K562 (cell line): ENCODE results near the gene MYG1. TPM values are rescaled to one million over a fixed set of nuclear protein-coding genes. Genes with fewer than 3 reads are reported as not detected.

ENCODE experiments used
- ARNT ChIP-seq, 2 experiments: fragments of 450-650 bp; IDR thresholded peaks; 2 replicates each; pipeline ENCODE4 v1.6.1; 2016; ENCODE audit warnings: mild to moderate bottlenecking in 1 of 2
- CBX2 ChIP-seq: fragments of 200-600 bp; sonication (generic); IDR thresholded peaks from one replicate; pipeline ENCODE4 v1.6.1; 2012; ENCODE audit warnings: mild to moderate bottlenecking, low read length, inconsistent platforms; ENCODE audit not compliant: insufficient read depth, poor library complexity, severe bottlenecking
- EP300 ChIP-seq: IDR thresholded peaks from 2 replicates; pipeline ENCODE4 v1.6.1; 2012; ENCODE audit warnings: low read length, improper control_type of control experiment
- GABPB1 ChIP-seq: sonication (generic); formaldehyde crosslinking; IDR thresholded peaks from 2 replicates; pipeline ENCODE4 v1.8.0; 2022; ENCODE audit warnings: mild to moderate bottlenecking, missing genetic modification reagents
- GATA2 ChIP-seq: sonication (generic); formaldehyde crosslinking; IDR thresholded peaks from 2 replicates; pipeline ENCODE4 v1.4.0; 2020; ENCODE audit warnings: mild to moderate bottlenecking, missing genetic modification reagents
- MAX ChIP-seq: sonication (generic); formaldehyde crosslinking; IDR thresholded peaks from 2 replicates; pipeline ENCODE4 v1.9.0; 2022; ENCODE audit warnings: mild to moderate bottlenecking, missing genetic modification reagents
- MAZ ChIP-seq, 2 experiments: fragments of 450-650 bp in 1 of 2; sonication (generic) in 1 of 2; formaldehyde crosslinking; IDR thresholded peaks in 1 of 2; conservative IDR thresholded peaks in 1 of 2; 2 replicates each; pipeline versions ENCODE4 v1.4.0 to v1.5.0; 2020; ENCODE audit warnings: mild to moderate bottlenecking in 1 of 2, missing genetic modification reagents in 1 of 2
- MBD2 ChIP-seq: sonication (generic); IDR thresholded peaks from 2 replicates; pipeline ENCODE4 v1.6.1; 2016; ENCODE audit warnings: low read depth, borderline replicate concordance
- PHF20 ChIP-seq: fragments of 450-650 bp; IDR thresholded peaks from 2 replicates; pipeline ENCODE4 v1.6.1; 2018; ENCODE audit not compliant: partially characterized antibody
- POLR2A ChIP-seq: fragments of 450-650 bp; conservative IDR thresholded peaks from 2 replicates; pipeline ENCODE4 v1.6.1; 2016
- RAD21 ChIP-seq, 2 experiments: fragments of 250-450 bp in 1 of 2; fragments of 450-650 bp in 1 of 2; sonication (Bioruptor Pico) in 1 of 2; formaldehyde crosslinking in 1 of 2; IDR thresholded peaks in 1 of 2; conservative IDR thresholded peaks in 1 of 2; 2 replicates each; pipeline versions ENCODE4 v1.4.0 to v1.8.0; 2020 to 2022; ENCODE audit warnings: mild to moderate bottlenecking in 2 of 2, moderate library complexity in 1 of 2
- RBBP5 ChIP-seq: fragments of 200-600 bp; sonication (generic); IDR thresholded peaks from 2 replicates; pipeline ENCODE4 v1.6.1; 2012; ENCODE audit warnings: borderline replicate concordance, mild to moderate bottlenecking, low read length, control low read depth, inconsistent platforms; ENCODE audit not compliant: insufficient read depth, poor library complexity, severe bottlenecking
- SAP30 ChIP-seq: fragments of 200-600 bp; sonication (generic); IDR thresholded peaks from 2 replicates; pipeline ENCODE4 v1.6.1; 2012; ENCODE audit warnings: borderline replicate concordance, low read depth, mild to moderate bottlenecking, moderate library complexity, low read length, control low read depth, inconsistent platforms; ENCODE audit not compliant: insufficient read depth, poor library complexity, severe bottlenecking
- SMAD4 ChIP-seq: fragments of 250-450 bp; sonication (Bioruptor Pico); conservative IDR thresholded peaks from 2 replicates; pipeline ENCODE4 v1.8.0; 2021; ENCODE audit warnings: inconsistent platforms, mild to moderate bottlenecking, moderate library complexity
- ZNF3 ChIP-seq: fragments of 250-450 bp; sonication (Bioruptor Pico); IDR thresholded peaks from 2 replicates; pipeline ENCODE4 v1.5.0; 2021; ENCODE audit warnings: mild to moderate bottlenecking, moderate library complexity
- polyA plus RNA-seq, 8 experiments: library from polyadenylated mRNA; depleted of rRNA in 4 of 8; stranded (reverse) in 5 of 8; unstranded in 3 of 8; fragments of >200 nt; fragmentation: Nextera tagmentation in 2 of 8; fragmentation: Illumina TruSeq in 1 of 8; extraction: Ambion mirVana in 2 of 8; extraction: Trizol in 1 of 8; gene quantifications; 2 replicates each; pipeline versions ENCODE4 v1.2.1 to v1.2.3, GENCODE V29; 2011 to 2014; ENCODE audit warnings: inconsistent platforms in 1 of 8, missing spikeins in 1 of 8
- total RNA-seq, 7 experiments: library from RNA; depleted of rRNA in 6 of 7; stranded (reverse); fragments of >200 nt in 6 of 7; fragmentation: Illumina TruSeq in 2 of 7; extraction: Trizol in 2 of 7; gene quantifications; 2 replicates each; pipeline versions ENCODE4 v1.2.1 to v1.2.3, GENCODE V29; 2011 to 2021; ENCODE audit warnings: low replicate concordance in 1 of 7
- TF ChIP-seq, protein P1 (sequence below): fragments of 450-650 bp; IDR thresholded peaks from 2 replicates; pipeline ENCODE4 v1.6.1; 2017; ENCODE audit warnings: antibody characterized with exemption, mild to moderate bottlenecking
- TF ChIP-seq, protein P2 (sequence below): fragments of 450-650 bp; formaldehyde crosslinking; IDR thresholded peaks from 2 replicates; pipeline ENCODE4 v1.4.0; 2020; ENCODE audit warnings: mild to moderate bottlenecking, mixed read lengths

Gene MYG1
- total and polyA plus RNA-seq, 9 of the 15 experiments (the other 6 are each of a cell fraction or from before 2014, with no cell fraction given) = 0.45 to 5.6 (median 2.1) TPM

DNA sequence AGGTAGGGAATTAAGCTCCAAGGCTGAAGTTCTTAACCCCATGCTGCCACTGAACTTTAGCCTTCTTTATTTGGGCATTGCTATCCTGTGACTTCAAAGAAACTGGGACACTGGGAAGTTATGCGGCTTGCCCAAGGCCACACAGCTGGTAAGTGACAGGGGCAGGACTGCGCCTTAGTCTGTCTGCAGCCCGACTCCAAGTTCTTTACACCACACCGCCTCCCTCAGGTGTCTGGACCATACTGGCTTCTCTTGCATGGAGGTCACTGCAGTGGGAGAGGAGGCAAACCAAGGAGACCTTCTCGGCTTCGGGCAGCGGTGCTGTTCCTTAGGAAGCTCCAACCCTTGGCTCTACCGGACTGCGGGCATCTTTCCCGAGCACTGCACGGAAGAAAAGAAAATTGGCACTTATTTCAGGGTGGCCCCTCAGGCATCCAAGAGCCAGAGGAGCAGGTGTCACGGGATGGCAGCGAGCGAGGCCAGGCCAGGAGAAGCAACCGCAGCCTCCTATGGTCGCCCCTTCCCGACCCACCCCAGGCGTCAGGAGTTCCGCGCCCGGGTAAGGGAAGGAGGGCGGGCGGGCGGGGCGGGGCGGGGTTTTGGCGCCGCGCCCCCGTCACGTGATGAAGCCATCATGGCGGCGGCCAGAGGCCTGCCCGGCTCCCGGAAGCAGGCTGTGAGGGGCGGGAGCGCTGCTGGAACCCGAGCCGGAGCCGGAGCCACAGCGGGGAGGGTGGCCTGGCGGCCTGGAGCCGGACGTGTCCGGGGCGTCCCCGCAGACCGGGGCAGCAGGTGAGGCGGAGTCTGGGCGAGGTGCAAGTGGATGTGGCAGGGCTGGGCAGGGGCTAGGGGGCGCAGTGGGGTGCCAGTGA, 47.8 kb upstream of the MYG1 start (continued):
- TF ChIP-seq EP300 (peak; percentile 2; the same call in 1 of the 2 replicates), CBX2 (no peak), GABPB1 (CRISPR knock-in tag) (peak; percentile 55; the same call in 1 of the 2 replicates), RBBP5 (peak; percentile 85), SMAD4 (CRISPR knock-in tag) (0 out of 2 replicates have a peak, but pooled peaks have one; percentile 15), POLR2A (peak; percentile 79), MAZ (CRISPR knock-in tag; conservative IDR thresholded peaks at IDR 0.05 in 1 of 2, IDR thresholded peaks at IDR 0.05 in 1 of 2) (peak; percentile 46 to 77; a peak in 2 of 4 replicates), ARNT (IDR thresholded peaks at IDR 0.05) (0 out of 4 replicates have a peak, but pooled peaks of 1 of the 2 experiments have one; percentile 15), ZNF3 (CRISPR knock-in tag) (no peak), MAX (peak; percentile 58), PHF20 (peak; percentile 98), RAD21 (CRISPR knock-in tag; conservative IDR thresholded peaks at IDR 0.05 in 1 of 2, IDR thresholded peaks at IDR 0.05 in 1 of 2) (peak; percentile 59 to 79), GATA2 (CRISPR knock-in tag) (no peak), MBD2 (peak; percentile 40; the same call in 1 of the 2 replicates), SAP30 (peak; percentile 89)
- TF ChIP-seq, protein P1, sequence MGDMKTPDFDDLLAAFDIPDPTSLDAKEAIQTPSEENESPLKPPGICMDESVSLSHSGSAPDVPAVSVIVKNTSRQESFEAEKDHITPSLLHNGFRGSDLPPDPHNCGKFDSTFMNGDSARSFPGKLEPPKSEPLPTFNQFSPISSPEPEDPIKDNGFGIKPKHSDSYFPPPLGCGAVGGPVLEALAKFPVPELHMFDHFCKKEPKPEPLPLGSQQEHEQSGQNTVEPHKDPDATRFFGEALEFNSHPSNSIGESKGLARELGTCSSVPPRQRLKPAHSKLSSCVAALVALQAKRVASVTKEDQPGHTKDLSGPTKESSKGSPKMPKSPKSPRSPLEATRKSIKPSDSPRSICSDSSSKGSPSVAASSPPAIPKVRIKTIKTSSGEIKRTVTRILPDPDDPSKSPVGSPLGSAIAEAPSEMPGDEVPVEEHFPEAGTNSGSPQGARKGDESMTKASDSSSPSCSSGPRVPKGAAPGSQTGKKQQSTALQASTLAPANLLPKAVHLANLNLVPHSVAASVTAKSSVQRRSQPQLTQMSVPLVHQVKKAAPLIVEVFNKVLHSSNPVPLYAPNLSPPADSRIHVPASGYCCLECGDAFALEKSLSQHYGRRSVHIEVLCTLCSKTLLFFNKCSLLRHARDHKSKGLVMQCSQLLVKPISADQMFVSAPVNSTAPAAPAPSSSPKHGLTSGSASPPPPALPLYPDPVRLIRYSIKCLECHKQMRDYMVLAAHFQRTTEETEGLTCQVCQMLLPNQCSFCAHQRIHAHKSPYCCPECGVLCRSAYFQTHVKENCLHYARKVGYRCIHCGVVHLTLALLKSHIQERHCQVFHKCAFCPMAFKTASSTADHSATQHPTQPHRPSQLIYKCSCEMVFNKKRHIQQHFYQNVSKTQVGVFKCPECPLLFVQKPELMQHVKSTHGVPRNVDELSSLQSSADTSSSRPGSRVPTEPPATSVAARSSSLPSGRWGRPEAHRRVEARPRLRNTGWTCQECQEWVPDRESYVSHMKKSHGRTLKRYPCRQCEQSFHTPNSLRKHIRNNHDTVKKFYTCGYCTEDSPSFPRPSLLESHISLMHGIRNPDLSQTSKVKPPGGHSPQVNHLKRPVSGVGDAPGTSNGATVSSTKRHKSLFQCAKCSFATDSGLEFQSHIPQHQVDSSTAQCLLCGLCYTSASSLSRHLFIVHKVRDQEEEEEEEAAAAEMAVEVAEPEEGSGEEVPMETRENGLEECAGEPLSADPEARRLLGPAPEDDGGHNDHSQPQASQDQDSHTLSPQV = peak; percentile 8; the same call in 1 of the 2 replicates
- TF ChIP-seq, protein P2, sequence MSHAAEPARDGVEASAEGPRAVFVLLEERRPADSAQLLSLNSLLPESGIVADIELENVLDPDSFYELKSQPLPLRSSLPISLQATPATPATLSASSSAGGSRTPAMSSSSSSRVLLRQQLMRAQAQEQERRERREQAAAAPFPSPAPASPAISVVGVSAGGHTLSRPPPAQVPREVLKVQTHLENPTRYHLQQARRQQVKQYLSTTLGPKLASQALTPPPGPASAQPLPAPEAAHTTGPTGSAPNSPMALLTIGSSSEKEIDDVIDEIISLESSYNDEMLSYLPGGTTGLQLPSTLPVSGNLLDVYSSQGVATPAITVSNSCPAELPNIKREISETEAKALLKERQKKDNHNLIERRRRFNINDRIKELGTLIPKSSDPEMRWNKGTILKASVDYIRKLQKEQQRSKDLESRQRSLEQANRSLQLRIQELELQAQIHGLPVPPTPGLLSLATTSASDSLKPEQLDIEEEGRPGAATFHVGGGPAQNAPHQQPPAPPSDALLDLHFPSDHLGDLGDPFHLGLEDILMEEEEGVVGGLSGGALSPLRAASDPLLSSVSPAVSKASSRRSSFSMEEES (CRISPR knock-in tag) = peak; percentile 97
